LHCN-M2 (cell line): ENCODE results near the gene RBP4. TPM values are rescaled to one million over a fixed set of nuclear protein-coding genes. Genes with fewer than 3 reads are reported as not detected.

Experiments used
- DNase-seq: peaks from one replicate; pipeline ENCODE4 v3.0.0-alpha.2; 2012; ENCODE audit warnings: low read depth
- total RNA-seq: library from RNA; depleted of rRNA; stranded (reverse); fragments of >200 nt; gene quantifications from 2 replicates; pipeline ENCODE4 v1.2.3, GENCODE V29; 2014

The RBP4 gene
- total RNA-seq, 1 experiment from 2014 or later = 0.17 TPM

- no peak for DNase-seq
These were observed 4.5 kb downstream of the RBP4 start for GRCh38 chr10:93596539-93596938.

DNA sequence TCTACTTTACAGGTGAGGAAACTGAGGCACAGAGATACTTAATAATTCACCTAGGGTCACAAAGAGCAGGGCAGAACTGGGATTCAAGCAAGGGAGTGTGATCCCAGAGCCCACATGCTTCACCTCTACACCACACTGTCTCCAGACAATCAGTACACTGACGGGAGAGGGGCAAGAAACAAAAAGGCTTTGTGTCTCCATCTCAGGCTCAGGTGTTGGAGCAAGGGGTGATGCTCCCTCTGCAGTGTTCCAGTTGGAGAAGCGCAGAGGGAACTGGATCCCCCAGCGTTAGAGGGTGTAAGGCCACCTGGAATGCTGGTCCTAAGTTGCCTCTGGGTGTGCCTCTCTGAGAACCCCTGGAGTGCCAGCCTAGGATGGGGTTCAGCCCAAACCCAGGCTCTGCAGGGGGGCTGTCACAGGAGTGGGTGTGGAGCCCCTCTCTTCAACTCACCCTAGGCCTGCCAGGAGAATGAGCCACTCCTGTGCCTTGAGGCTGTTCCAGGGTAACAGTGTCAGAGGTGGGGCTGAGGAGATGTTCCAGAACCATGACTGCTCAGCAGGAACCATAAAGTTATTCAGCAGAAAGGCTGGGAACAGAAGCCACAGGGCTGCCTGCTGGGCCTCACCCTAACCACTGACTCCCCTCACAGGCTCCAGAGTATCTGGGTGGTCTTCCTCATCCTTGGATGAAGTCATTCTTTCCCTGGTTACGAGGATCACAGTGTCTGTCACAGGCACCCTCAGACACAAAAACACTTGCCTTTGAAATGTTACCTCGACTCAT, 5.5 kb downstream of the RBP4 start:
- DNase-seq = no peak

DNA sequence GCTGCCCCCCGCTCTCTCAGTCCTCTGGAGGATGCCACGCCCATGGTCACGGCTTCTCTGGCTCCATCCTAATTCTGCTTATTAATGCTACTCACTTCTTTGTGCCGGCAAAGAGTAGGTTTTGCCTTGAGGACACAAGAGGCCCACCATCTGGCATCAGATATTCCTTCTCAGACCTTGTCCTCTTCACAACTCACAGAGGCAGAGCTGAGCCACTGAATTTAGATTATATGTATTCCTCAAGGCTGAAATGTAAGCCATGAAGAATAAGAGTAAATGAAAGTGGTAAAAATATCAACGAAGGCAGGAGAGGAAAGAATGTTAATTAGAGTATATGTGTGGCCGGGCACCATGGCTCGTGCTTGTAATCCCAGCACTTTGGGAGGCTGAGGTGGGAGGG, 6.5 kb downstream of the RBP4 start:
- no peak for DNase-seq

GRCh38 chr10:93593749-93594148, 7.3 kb downstream of the RBP4 start:
- no peak for DNase-seq

GRCh38 chr10:93593254-93593653, 7.8 kb downstream of the RBP4 start:
- no peak for DNase-seq

GRCh38 chr10:93591065-93591808, 9.8 kb downstream of the RBP4 start:
- DNase-seq = no peak

- DNase-seq = no peak
These were observed 10.4 kb downstream of the RBP4 start for GRCh38 chr10:93590638-93591037.

DNA sequence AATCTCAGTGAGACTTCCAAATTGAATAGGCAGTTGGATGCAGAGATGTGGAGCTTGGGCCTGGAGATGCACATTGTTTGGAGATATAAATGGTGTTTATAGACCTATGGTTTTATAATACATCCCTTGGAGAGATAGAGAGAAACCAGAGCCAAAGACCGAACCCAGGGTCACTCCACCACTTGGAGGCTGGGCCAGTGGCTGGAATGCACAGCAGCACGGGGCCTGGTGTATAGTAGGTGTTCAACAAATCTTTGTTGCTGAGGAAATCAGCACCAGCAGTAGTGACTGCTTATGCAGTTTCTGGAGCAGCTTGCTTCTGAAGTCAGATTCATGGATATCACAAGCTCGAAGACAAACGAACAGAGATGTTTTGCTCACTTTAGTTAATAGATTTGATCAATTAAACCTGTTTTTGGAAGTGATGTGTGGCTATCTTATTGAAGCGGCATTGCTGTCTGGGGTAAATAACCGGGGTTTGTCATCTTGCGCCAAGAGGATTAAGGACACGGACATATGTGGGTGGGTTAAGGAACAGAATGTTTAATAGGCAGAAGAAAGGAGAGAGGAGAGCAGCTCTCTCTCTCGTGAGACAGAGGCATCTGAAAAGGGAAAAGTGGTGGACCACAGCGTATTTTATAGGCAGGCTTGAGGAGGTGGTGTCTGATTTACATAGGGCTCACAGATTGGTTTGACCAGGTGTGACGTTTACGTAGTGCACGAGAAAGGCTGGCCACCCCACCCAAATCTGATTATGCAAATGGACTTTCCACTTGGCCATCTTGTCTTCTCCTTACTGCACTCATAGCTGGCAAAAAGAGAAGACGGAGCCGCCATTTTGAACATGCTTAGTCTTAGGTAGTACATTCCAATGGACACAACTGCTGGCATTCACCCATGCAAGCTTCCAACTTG, 11.1 kb downstream of the RBP4 start:
- no peak for DNase-seq

DNA sequence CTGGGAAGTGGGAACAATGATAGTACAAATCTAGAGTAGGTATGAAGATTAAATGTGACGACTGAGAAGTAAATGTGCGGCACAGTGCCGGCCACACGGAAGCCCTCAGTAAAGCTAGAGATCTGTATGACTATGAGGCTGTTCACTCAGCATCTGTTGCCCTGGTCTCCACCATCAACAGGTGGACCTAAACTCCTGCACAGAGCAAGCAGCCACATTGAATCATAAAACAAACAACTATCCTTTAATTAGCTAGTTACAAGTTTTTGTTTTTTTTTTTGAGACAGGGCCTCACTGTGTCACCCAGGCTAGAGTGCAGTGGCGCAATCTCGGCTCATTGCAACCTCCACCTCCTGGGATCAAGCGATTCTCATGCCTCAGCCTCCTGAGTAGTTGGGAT, 16.6 kb downstream of the RBP4 start:
- DNase-seq = peak; percentile 23

DNA sequence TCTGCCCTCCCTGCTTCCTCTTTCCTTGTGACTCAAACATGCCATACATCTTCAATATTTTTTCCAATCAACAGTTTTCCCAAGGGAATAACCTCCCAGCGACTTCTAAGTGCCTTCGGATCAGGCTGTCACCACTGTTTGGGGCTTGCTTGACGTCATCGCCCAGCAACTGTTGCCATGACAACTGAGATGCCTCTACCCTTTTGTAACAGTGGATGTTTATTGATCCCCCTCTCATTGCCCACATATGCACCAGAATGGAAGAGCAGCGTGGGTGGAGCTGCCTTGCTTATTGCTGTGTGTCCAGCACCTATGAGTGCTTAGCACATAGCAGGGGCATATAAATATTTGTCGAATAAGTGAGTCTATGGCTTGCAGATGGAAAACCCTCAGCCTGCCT, 20.2 kb downstream of the RBP4 start:
- peak; percentile 18 for DNase-seq

- DNase-seq = no peak
These were observed 20.9 kb downstream of the RBP4 start for GRCh38 chr10:93579985-93580711.

GRCh38 chr10:93579089-93579488, 21.9 kb downstream of the RBP4 start:
- DNase-seq = no peak

GRCh38 chr10:93577565-93577964, 23.5 kb downstream of the RBP4 start:
- DNase-seq = no peak

DNA sequence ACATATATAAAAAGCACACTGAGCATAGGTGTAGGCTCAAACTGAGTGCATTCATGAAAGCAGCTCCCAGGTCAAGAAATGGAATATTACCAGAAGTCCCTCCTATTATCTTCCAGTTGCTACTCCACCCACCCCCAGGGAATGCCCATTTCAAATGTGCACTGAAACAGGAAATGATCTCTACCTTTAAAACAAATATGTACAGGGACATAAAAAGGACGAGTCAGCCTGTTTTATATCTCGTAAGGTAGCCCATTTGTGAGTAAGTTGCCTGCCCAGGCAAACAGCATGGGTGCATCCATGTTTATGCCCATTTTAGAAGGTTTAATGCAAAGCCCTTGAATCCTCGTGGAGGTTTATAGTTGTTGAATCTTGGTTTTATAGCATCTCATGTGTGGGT, 24.1 kb downstream of the RBP4 start:
- DNase-seq = no peak

- no peak for DNase-seq
These were observed 27.1 kb downstream of the RBP4 start for GRCh38 chr10:93573924-93574323.

GRCh38 chr10:93573051-93573909, 27.8 kb downstream of the RBP4 start:
- DNase-seq = no peak

DNA sequence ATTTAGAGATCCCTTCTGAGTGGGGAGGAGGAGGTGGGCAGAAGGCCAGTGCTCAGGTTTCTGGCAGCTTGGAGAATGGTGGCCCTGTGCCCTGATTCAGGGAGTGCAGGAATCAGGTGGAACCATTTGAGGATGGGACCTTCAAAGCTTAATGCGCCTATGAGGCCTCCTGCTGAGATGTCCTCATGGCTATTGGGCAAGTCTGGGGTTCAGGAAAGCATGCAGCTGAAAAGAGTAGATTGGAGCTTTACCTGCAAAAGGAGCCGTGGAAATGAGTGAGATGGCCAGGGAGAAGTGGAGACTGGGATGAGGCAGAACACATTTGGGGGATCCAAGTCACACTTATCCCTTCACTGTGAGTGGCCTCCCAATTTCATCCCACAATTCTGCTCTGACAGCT, 28.4 kb downstream of the RBP4 start:
- DNase-seq = no peak

GRCh38 chr10:93570383-93570782, 30.7 kb downstream of the RBP4 start:
- no peak for DNase-seq

- DNase-seq = no peak
These were observed 33.0 kb downstream of the RBP4 start for GRCh38 chr10:93568105-93568390.

- DNase-seq = no peak
These were observed 33.5 kb downstream of the RBP4 start for GRCh38 chr10:93567277-93568104.
